CD4-positive, alpha-beta T cell treated with Interleukin-4 for 4 hours (primary cell): ENCODE results near the gene HS3ST3A1.

ENCODE experiments used
- DNase-seq: peaks from one replicate; pipeline ENCODE4 v3.0.0-alpha.2; 2020

The HS3ST3A1 gene

DNA sequence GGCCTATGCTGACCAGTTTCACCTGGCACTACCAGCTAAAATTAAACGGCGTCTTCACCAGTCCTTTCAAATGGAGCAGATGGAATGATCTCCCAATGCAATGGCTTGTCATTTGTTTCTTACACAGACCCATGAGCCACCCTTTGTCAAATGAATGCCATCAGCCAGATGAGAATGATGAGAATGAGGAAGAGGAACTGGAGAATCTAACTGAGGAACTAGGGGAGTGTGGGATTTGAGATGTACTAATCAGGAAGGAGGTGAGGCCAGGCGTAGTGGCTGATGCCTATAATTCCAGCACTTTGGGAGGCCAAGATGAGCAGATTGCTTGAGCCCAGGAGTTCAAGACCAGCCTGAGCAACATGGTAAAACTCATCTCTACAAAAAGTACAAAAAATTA lies 116.4 kb downstream of the HS3ST3A1 start:
- DNase-seq, result no peak

DNA sequence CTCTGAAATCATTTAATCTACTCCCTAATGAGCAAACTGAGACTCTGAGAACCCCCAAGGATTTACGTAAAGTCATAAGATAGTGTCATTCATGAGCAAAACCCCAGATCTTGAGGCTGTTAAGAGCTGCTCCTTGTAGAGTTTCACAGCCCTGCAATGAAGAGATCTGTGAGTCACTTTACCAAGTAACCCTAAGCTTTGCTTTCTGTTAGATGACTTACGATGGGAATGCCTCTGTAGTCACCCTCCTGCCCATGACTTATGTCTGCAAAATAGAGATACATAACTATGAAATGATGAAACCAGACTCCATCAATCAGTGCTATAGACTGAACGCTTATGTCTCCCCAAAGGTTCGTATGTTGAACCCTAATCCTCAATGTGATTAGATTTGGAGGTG lies 117.7 kb downstream of the HS3ST3A1 start:
- no peak for DNase-seq

DNA sequence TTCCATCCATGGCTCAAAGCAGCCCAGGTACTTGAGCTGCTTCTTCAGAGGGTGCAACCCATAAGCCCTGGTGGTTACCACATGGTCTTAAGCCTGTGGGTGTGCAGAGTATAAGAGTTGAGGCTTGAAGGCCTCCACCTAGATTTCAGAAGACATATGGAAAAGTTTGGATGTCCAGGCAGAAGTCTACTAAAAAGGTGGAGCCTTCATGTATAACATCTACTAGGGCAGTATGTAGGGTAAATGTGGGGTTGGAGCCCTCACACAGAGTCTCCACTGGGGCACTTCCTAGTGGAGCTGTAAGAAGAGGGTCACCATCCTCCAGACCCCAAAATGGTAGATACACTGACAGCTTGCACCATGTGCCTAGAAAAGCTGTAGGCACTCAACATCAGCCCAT lies 120.9 kb downstream of the HS3ST3A1 start:
- DNase-seq, result no peak

DNA sequence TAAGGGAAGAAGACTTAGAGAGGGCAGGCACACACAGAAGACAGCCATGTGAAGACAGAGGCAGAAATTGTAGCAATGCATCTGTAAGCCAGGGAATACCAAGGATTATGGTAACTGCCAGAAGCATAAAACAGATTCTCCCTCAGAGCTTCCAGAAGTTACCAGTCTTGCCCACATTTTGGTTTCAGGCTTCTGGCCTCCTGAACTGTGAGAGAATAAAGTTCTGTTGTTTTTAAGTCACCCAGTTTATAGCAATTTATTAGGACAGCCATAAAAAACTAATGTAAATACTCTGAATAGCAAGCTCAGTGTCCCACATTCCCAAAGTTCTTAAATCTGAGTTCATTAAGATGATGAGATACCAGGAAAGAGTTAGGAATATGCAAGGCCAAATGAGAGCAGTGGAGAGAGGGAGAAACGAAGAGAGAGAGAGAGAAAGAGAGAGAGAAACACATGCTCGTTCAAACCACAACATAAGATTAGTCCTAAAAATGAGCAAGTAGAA lies 123.4 kb downstream of the HS3ST3A1 start:
- no peak for DNase-seq

DNA sequence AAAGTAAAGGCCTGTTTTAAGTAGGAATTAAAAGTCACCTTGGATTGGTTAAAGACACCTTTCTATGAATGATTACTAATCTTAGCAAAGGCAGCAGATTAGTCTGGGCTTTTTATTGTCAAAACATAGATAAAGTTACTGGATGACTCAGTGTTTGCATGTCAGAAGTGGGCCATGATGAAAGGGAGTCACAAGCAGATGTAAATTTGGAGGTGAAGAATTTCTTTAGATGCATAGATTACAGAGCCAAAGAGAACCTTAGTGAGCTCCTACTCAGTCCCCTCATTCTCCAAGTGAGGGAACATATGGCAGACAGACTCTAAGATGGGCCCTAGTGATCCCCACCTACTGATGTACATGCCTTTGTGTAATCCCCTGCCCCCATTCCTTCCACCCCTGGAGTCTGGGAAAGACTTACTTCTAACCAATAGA lies 124.5 kb downstream of the HS3ST3A1 start:
- DNase-seq, result no peak

DNA sequence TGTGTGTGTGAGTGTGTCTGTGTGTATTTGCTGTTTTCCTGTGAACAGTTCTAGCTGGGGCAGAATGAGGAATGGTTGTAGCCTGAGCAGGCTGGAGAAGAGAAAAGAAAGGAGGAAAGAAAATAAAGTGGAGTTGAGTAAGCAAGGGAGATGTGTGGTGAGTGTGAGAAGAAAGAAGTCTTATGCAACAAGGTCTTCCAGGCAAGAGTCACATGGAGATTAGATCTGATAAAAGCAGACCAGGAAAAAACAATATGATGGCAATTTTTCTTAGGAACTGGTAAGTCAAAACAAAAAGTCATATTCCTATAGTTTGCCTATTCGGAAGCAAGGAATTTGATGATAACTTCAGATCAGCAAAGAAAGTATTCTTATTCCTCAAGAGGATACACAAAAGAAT lies 125.0 kb downstream of the HS3ST3A1 start:
- DNase-seq, result no peak

DNA sequence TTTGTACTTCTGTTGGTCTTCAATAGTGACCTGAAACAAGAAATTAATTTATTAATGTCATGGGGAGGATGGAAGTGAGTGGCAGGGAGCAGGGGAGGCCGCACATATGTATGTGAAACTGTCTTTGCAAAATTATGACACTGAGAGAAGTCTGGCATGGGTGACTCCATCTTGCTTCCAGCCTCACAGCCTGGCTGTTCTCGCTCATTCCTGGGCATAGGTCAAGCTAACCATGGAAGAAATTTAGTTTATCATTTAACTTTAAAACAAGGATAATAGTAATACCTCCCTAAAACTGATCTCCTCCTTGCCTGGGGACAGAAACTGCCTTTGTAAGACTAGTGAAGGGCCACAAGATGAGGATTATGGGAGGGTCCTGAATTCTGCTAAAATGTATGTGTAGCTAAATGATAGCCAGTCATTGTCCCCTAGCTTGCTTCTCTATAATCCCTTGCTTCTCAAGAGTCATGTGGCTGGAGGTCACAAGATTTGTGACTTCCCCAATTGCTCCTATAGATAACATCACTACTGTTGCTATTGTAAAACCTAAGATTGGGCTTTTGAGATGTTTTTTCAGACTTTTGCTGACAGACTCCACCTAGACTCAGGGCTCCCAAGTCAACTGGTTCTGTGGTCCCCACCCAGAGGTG lies 126.0 kb downstream of the HS3ST3A1 start:
- no peak for DNase-seq

DNA sequence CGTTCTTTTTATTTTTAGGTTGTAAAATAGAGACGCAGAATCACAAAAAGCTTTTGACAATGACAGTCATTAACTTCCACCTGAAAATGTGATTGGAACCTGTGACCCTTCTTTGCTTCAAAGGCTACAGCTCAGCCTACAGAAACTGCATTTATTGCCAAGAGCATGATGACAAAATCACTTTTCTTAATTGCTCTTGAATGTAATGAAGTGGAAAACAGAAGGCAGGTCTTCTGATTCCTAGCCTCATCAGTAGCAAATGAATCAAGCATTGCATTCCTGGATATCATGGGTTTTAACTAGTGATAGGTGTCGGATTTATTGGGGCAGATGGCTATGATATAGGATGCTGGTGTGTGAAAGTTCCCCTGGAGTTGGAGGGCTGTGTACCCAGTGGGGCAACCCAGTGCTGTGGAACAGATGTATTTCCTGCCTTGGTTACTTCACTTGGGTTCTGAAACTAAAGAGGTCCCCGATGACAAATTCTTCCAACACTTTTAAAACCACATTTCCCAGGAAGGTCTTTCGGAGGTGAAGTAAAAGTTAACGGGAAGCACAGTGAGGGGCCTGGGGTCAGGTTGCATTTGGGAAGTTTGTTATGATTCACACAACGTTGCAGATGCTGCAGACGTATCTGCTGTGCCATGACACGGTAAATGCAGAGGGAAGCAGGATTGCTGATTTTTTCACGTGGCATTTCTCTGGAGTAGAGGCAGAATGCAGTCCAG lies 127.5 kb downstream of the HS3ST3A1 start:
- no peak for DNase-seq

DNA sequence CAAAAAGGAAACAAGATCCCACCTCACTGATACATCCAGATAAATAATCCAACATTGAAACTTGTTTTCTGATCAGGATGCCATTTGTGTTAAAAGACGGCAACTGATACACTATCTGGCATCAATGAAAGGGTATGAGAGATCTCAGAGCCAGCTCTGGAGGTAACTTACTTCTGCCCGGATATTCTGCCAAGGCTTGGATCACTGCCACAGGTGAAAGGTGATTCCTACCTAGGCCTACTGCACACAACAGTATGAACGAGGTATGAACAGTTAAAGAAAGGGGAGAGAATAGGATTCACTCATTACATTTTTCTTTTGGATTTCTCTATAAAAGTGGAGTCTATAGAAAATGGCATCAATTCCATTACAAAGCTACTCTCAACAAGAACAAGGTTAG lies 136.1 kb downstream of the HS3ST3A1 start:
- no peak for DNase-seq

DNA sequence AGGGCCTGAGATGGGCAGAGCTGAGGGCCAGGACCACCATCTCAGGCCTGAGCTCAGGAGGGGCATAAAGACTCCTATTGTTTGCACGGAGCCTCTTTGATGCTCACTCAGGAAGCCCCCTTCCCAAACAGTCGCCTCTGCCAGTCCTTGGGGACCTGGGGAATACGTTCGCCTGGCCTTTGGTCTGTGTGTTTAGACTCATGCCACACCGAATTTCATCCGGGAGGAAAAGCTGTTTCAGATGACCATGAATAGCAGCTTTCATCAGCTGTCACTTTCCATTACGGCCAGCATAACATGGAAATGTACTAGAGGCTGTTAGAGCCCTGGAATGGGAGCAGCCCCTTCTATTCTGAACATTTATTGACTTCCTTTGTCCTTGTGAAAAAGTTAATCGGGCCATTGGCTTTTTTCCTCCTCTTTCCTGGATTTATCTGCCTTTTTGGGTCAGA lies 139.0 kb downstream of the HS3ST3A1 start:
- DNase-seq, result no peak

DNA sequence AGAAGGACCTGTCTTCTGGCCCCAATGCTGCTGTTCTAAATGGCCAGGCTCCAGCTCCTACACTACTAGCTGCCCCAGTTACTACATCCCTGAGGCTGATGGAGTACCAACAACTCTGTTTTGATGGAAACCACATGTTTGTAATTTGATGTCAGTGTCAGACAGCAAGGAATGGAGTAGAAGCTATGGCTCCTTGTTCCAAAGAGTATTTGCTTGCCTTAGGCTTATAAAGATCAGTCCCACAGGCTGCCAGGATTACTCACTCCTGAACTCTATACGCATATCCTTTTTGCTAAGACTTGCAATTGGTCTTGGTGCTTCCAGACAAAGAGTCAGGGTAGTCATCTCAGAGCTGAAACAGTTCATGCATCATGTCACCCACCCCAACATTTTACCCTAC lies 139.6 kb downstream of the HS3ST3A1 start:
- DNase-seq, result no peak

DNA sequence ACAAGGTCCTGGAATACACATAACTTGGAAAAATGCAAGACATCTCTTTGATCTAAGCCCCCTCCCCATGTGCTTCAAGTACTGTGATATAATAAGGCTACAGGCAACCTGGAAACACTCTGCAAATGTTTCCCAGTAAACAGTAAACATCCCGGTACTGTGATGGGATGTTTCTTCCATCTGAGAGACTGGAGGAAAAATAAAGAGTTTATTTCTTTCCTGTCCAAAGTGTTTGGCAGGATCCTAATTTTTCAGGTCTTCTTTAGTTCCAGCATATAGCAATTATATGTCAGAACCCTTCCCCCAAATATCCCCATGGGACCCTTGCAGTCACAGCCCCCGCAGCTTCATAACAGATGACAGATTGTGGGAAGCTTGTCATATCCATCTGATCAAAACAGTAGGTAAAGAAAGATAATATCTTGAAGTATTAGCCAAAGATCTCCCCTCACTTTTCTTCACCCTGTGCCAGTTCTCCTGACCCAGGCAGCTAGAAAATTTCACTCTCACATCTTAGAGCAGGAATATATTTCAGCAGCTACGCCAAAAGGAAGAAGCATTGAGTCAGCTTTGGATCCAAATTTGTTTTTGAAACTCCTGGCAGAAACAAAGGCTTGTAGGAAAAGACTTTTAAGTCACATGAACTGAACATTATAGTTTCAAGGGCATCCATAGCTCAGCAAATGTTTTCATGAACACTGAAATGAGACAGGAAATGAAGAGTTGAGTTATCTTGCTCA lies 141.3 kb downstream of the HS3ST3A1 start:
- no peak for DNase-seq

DNA sequence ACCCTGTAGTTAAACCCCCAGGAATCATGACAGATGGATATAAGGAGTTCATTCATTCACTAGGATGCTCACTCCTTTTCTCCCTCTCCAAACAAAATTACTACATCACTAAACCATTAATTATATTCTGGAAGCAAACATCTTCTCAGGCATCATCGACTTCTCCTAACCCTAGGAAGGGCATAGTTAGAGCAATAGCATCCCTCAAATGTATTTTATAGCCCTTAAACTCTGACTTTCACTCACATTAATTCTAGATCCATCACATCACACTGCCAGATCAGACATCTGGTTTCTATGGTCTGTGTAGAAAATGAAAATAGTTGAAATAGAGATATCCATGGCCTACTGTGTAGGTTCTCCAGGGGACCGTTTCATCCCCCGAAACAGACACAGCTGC lies 143.9 kb downstream of the HS3ST3A1 start:
- no peak for DNase-seq
